Activated CD8-positive, alpha-beta memory T cell treated with anti-CD3 and anti-CD28 coated beads for 36 hours (primary cell): Measurements from ENCODE around the gene PRKG1. TPM values are rescaled to one million over a fixed set of nuclear protein-coding genes. Genes with fewer than 3 reads are reported as not detected.
"Not testable (repeated sequence)": the region's sequence is repeated elsewhere in the genome, so short reads cannot be mapped to it uniquely, and the experiment has no call there.

Experiments used
- CTCF ChIA-PET: fragments of 350-600 bp; sonication (Branson Sonifier 250); formaldehyde crosslinking; loops from one replicate; lab custom pipeline; 2021; ENCODE audit warnings: antibody characterized with exemption; lab: Charles Lee
- POLR2A ChIA-PET: fragments of 350-600 bp; sonication (Branson Sonifier 250); formaldehyde crosslinking; loops from one replicate; lab custom pipeline; 2021; ENCODE audit warnings: antibody characterized with exemption; lab: Charles Lee
- total RNA-seq, 2 experiments: library from RNA; stranded (reverse); gene quantifications; one replicate each; pipeline ENCODE4 v1.2.3, GENCODE V29; 2021

The PRKG1 gene
- total RNA-seq, 2 experiments from 2014 or later, result not detected

DNA sequence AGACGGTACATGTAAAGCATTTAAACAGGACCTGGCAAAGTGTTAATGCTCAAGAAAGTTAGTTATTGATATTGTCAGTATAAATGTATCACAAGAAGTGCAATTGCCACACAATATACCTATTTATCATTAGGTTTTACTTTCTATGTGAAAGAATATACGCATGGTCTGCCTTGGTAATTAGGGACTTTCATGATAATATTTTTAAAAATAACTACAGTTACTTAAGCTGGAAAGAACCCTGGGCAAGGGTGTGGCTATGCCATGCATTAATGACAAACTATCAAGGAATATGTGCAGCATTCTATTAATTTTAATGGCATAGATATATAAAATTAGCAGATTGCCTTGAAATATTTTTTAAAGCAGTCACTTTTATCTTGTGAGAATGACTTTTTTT is 433.9 kb downstream of the PRKG1 start:
- ChIA-PET POLR2A (no interaction called here), CTCF (no interaction called here)

DNA sequence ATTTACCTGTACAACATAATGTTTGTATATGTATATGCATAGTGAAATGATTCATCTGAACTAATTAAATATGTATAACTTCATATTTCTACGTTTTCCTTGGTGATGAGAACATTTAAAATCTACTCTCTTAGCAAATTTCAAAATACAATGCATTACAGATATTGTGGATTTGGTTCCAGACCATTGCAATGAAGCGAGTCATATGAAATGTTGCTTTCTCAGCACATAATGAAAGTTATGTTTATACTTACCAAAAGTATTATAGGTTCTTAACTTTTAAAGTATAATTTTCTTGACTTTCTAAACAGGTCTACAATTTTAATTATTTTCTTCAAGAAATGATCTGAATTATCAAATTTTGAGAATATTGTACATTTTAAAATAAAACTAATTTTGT is 435.9 kb downstream of the PRKG1 start:
- ChIA-PET POLR2A (no interaction called here), CTCF (no interaction called here)

DNA sequence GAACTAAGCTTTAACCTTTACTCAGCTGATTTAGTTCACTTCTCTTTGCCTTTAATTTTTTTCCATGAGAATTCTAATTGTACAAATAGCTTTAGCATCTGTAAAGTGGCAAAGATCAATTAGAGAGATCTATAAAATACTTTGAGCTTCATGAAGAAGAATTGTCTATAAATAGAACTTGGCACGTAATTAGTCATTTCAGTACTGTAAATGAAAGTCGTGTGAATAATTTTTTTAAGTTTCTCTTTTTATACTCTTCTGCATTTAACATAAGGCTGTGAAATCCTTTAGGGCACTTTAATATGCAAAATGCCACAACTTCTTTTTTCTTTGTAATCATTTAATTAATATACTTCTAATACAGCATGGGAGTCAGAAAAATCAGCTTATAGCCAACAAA is 447.3 kb downstream of the PRKG1 start:
- ChIA-PET CTCF (no interaction called here), POLR2A (no interaction called here)

DNA sequence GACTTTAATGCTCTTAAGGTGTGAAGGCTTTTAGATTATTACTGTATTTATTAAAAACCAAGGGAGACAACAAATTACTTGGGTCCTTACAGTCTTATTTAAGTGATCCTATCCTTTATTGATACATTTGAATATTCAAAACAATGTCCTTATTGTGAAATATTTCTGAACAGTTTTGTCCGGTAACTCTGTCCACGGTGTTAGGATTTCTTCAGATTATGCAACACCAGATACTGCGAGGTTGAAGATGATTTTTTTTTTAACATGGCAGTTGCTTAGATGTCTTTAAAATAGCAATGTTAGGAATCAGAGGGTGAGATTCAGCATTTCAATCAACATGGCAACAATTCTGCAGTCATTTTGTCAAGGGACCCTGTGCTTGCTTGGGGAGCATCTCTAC is 448.6 kb downstream of the PRKG1 start:
- ChIA-PET POLR2A (no interaction called here), CTCF (no interaction called here)

DNA sequence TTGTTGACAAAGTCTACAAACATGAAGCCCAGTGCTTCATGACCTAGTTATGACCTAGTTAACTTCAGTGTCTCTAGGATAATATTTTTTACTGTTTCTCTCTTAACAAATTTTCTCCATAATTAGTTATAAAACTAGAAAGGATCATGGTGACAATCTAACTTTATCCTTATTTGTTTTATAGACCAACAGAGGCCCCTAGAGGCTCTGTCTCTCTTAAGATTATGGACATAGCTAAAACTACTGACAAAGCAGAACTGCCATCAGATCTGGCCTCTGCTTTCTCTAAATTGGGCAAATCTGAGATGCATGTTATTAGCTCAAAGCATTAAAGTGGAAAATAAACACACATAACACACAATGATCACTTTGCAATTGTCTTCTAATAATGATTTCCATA is 449.2 kb downstream of the PRKG1 start:
- ChIA-PET CTCF (no interaction called here), POLR2A (no interaction called here)

DNA sequence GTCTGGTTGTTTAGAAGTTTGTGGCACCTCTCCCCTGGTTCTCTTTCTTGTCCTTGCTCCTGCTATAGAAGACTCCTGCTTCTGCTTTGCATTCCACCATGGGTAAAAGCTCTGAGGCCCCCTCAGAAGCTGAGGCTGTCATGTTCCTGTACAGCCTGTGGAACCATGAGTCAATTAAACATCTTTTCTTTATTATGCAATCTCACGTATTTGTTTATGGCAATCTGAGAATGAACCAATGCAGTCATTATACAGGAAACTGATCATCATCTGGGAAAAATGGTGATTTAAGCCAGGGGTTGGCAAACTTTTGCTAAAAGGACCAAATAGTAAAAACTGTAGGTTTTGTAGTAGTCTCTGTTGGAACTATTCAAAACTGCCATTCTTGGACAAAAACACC is 449.8 kb downstream of the PRKG1 start:
- ChIA-PET CTCF (no interaction called here), POLR2A (no interaction called here)

DNA sequence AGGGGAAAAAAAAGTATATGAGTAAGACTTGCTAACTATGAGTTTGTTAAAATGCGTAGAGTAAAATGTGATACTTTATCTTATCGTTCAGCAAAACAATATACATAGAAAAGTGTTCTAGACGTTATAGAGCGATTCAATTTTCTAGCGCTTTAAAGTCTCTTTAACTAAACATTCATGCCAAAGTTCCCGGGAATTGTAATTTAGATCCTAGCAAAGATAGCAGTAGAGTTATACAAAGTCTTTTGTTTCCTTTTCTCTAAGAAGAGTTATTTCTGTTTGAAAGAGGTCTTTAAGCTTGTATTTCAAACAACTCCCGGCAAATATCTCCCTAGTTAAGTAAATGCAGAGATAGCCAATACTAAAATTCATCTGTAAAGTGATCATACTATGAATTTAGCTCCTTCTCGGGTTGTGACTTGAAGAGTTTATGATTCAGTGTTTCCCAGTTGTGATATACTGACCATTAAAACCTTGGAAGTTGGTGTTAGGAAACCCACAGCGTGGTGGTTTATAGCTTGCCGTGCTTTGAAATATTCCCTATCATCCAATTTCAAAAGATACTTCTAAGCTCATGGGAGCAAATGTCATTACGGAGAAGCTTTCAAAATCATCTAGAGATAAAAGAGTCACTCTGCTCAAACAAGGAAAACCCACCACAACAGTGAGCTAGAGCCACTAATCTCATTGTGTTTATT is 453.4 kb downstream of the PRKG1 start:
- CTCF ChIA-PET, result interaction anchor here (0.6 kb wide), 1 partner anchor 734 kb away, joined by 3 read pairs; no protein-coding TSS in a partner anchor

DNA sequence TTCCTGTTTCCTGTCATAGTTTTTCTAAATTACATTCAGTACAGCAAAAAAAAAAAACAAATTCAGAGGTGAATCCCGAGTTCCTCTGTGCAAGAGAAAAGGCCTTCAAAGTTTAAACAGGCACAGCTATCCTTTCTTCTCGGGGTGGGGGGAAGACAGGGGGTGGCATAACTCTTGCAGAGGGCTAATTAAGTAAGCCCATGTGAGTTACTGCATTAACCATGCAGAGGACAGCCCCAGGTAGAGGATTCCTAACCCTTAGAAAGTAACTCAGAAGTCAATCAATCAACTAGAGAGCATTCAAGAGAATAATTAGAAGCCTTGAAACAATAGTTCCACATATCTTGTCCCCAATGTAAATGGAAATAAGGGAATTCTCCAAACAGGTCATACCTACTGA is 454.2 kb downstream of the PRKG1 start:
- CTCF ChIA-PET, result interaction anchor here (0.6 kb wide), 2 partner anchors 733 to 951 kb away, joined by 3 to 4 read pairs; no protein-coding TSS in a partner anchor
- POLR2A ChIA-PET, result no interaction called here

More for the DNA sequence above, 453.4 kb downstream of the PRKG1 start:
- POLR2A ChIA-PET, result no interaction called here

DNA sequence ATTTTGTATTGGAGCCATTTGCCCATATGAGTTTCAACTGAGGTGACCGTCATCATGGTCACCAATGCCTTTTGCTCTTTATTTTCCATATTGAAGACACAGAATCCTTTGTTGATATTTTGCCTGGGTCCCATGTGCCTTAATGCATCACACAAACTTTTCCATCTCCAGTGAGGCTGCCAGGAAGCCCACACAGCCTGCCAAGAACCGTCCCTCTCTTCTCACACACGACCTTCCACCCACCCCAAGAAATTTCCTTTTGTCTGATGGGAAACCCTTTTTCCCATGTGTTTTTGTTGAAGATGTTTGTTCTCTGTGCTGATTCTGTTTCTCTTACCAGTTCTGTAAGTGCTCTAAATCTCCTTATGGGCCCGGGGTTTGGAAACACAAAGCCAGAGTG is 456.3 kb downstream of the PRKG1 start:
- ChIA-PET CTCF (no interaction called here), POLR2A (no interaction called here)

DNA sequence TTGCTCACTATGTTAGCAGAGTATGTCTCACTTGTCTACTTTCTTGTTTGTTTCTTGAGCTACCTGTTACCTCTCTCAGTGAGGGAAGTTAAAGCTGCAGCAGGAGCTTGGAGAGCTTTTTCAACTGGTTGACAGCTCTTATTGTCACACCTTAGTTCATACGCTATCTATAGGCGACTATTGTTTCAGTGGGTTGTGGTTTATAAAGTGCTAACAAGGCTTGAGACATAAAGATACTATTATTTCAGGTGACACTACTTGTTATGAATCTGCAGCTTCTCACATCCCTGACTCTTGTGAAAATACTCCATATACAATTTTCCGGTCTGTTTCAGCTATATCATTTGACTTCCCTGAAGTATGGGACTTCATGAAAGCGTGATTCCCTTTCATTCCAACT is 457.8 kb downstream of the PRKG1 start:
- ChIA-PET CTCF (no interaction called here), POLR2A (no interaction called here)

DNA sequence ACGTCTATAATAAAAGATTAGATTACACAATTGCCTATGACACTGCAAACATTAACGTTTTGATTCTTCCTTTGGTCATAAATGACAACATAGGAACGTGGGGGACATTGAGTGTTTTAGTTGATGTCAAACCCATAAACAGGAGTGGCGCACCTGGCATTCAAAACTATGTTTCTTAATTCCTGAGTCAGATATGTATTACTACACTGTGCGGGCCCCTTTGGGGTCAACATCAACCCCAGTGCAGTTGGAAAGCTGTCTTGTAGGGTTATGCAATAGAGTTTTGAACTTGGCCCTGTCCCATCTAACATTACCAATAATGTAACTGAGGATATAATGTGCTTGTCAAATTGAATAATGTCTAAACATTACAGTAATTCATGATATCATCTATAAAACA is 468.6 kb downstream of the PRKG1 start:
- POLR2A ChIA-PET, result no interaction called here
- CTCF ChIA-PET, result no interaction called here

DNA sequence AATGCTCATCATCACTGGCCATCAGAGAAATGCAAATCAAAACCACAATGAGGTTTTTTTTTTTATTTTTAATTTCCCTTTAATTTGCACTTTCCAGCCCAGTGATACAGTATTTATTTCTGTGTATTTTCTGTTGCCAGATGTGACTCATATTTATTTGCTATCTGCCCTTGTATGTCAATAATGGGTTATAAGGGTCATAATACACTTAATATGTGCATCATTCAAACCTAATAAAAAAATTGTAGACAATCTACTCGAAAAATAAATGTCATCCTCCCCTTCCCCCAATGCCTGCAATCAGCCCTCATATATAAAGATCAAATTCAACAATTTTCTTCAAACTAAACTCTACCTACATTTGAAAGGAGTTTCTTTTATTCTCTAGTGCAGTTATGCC is 470.6 kb downstream of the PRKG1 start:
- POLR2A ChIA-PET, result no interaction called here
- CTCF ChIA-PET, result no interaction called here

DNA sequence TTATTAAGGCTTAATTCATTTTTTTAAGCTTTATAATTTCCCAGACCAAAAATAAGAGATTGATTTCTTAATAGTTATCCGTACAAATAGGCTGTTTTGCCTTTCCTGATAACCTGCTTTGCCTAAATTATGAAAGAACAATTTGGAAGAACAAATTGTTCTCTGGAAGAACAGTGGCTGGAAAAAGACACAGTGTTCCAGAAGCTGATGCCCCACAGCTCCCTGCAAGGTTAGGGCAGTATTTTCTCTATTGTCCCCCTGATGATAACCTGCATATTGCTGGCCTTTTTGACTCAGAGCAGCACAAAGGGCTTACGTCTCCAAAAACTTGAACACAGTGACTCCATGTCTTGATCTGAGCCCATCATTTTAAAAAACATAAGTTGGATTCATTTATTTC is 473.7 kb downstream of the PRKG1 start:
- POLR2A ChIA-PET, result no interaction called here
- CTCF ChIA-PET, result no interaction called here

DNA sequence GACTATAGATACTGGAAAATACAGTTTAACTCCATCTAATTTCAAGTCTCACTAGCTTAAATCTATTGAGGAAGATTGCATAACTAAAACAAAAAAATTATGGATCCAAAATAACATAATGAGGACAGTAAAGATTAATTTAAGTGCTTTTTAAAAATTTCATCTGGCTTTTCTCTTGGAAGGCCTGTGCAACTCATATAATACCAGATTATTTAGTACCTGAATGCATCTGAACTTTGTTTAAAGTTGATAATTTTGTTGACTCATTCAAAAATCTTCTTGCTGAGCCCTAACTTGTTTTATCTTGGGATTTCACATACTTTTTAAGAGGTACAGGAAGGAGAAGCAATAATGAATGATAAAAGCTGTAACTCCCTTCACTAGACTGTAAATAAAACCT is 478.6 kb downstream of the PRKG1 start:
- ChIA-PET CTCF (no interaction called here), POLR2A (no interaction called here)

DNA sequence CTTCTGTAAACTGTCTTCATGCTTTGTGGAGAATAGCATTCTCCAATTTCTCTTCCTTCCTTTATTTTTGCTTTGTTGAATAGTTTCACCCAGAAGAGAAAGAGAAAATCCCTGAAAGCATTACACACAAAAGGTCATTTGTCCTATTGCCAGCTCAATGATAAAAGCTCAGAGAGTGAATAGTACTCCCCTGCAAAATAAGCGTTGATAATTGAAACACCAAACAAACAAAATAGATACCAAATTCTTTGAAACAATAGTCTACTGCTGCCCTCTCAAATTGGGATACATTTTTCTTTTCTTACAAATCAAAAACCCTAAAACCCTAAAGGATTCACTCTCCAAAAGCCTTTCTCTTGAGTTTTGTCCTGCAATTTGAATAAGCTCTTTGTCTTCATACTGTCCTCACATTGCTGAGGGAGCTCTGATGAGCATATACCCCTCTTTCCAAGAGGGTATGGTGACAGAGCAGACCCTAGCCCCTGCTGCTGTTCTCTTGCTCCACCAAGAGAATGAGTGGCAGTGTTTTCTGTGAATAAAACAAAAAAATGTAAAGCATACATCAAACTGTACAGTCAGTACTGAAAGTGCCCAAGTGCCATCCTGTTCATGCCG is 490.7 kb downstream of the PRKG1 start:
- POLR2A ChIA-PET, result no interaction called here
- CTCF ChIA-PET, result no interaction called here

DNA sequence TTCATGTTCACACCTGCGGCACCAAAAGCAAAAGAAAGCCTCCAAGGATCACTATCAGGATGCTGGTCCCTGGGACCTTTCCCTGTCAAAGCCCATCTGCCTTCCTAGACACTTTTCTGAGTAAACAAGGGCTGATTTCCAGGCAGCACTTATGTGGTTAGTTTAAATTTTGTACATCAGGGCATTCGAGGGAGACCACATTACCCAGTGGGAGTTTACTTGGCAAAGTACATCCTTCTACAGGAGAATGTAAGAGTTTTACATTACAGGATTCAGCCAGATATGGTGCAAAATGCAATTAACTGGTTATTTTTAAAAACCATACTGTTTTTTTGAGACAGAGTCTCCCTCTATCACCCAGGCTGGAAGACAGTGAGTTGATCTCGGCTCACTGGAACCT is 493.0 kb downstream of the PRKG1 start:
- ChIA-PET POLR2A (no interaction called here), CTCF (no interaction called here)

DNA sequence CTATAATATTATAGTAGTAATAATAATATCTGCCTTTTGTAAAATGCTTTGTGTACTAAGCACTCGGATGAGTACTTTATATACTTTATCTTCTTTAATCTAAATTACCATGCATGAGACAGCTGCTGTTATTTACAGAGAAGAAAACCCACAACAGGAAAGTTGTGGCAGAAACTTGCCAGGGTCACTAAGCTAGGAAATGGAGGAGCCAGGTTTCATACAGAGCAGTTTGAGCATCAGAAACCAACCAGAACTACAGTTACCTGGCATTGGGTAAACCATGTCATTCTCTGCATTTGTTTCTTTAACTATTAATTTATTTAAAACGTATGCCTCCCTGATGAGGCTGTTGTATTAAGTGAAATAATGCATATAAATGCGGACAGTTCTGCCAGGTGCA is 495.2 kb downstream of the PRKG1 start:
- ChIA-PET CTCF (no interaction called here), POLR2A (no interaction called here)

DNA sequence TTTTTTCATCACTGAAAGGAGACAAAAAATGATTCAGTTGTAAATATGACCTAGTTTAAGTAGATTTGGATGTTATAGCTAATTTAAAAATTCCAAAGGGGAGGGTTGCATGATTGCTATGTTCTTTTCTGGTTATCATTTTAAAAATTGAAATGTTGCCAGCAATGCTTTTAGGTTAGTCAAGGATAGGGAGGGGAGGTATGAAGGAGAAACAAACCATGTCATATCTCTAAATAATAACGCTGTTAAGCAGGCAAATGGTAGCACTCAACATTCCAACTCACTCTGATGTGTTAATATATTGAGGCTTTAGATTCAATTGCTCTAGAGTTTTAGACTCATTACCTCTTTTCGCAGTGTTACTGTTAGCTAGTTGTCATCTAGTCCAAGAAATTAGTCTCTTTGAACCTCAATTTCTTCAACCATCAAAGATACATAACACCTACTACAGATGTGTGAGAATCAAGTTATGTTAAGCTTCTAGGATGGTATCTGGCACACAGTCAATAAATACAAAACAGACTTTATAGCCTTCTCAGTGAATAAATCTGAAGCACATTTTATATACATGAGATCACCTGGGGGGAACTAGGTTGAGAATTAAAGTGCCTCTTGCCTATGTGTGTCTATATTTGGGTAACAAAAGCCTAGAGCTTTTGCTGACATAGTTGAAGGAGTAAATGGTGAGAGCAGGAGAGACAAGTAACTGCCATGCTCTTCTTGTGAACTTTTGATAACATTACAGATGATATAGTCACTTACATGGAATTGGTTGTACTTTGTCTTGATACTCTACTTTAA is 500.2 kb downstream of the PRKG1 start:
- POLR2A ChIA-PET, result no interaction called here
- CTCF ChIA-PET, result no interaction called here

DNA sequence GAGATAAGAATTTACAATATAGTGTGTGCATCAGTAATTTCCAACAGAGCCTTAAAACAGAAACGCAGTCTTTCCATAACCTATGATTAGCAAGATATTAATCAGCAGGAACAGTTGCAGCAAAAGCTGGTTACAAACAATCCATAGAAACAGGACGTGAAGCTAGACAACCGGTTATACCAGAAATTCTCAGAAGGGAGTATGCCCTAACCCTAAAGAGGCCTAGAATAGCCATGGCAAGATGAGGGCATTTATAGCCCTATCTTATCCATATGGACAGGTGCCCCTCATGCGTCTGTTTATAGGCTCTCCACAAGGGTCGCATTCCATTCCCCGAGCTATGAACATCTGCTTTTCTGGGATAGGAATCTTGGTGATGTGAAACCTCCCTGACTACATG is 506.9 kb downstream of the PRKG1 start:
- CTCF ChIA-PET, POLR2A ChIA-PET: not testable (repeated sequence)

DNA sequence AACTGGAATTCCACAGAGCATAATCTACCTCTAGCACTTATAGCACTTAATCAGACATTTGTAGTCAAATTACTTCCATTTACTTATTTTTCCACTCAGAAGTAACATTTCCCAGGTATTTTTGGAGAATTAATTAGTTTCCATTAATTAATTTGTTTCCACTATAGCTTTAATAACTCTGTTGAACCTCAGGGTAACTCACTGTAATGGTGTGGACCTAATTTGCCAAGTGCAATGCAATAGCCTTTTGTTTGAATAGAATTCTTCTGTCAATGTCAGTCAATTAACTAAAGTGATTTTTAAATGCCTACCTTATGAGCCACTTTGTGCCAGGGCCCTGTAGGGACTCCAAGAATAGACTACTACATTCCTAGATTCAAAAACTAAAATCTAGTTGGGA is 509.7 kb downstream of the PRKG1 start:
- CTCF ChIA-PET, result no interaction called here
- POLR2A ChIA-PET, result no interaction called here

DNA sequence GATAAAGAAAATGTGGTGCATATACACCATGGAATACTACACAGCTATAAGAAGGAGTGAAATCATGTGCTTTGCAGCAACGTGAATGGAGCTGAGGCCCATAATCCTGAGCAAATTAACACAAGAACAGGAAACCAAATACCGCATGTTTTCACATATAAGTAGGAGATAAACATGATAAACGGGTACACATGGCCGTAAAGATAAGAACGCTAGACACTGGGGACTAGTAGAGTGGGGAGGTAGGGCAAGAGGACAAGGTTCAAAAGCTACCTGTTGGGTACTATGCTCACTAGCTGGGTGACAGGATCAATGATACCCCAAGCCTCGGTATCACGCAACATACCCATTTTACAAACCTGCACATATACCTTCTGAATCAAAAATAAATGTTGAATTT is 511.5 kb downstream of the PRKG1 start:
- ChIA-PET CTCF (no interaction called here), POLR2A (no interaction called here)
